AG10803 (cell line): Measurements from ENCODE around the gene DNAH9.

ENCODE experiments used
- DNase-seq: peaks from one replicate; pipeline ENCODE4 v3.0.0; 2010; ENCODE audit warnings: low read depth
- H3K4me3 ChIP-seq: 2 replicates; pipeline ENCODE4 v1.5.1; 2011; ENCODE audit warnings: mild to moderate bottlenecking, low read length, control low read depth
- CTCF ChIP-seq: conservative IDR thresholded peaks from 2 replicates; pipeline ENCODE4 v1.5.1; 2011; ENCODE audit warnings: mild to moderate bottlenecking, low read length, control low read depth, inconsistent platforms

The DNAH9 gene

GRCh38 chr17:11816409-11816808 lies 218.1 kb downstream of the DNAH9 start:
- no peak overlapping the region for H3K4me3 ChIP-seq
- no peak for DNase-seq
- no peak for TF ChIP-seq CTCF

GRCh38 chr17:11823862-11824261 lies 225.6 kb downstream of the DNAH9 start:
- H3K4me3 ChIP-seq = no peak overlapping the region
- no peak for DNase-seq
- no peak for TF ChIP-seq CTCF

- H3K4me3 ChIP-seq = no peak overlapping the region
- DNase-seq = no peak
- no peak for TF ChIP-seq CTCF
These were observed 227.4 kb downstream of the DNAH9 start for GRCh38 chr17:11825572-11826209.

GRCh38 chr17:11832401-11833137 lies 234.3 kb downstream of the DNAH9 start:
- DNase-seq = no peak
- H3K4me3 ChIP-seq = no peak overlapping the region
- TF ChIP-seq CTCF = no peak

GRCh38 chr17:11836508-11836907 lies 238.2 kb downstream of the DNAH9 start:
- TF ChIP-seq CTCF = no peak
- H3K4me3 ChIP-seq = no peak overlapping the region
- no peak for DNase-seq

- H3K4me3 ChIP-seq = no peak overlapping the region
- DNase-seq = no peak
- no peak for TF ChIP-seq CTCF
These were observed 241.8 kb downstream of the DNAH9 start for GRCh38 chr17:11840052-11840451.

- DNase-seq = no peak
- TF ChIP-seq CTCF = no peak
- H3K4me3 ChIP-seq = no peak overlapping the region
These were observed 242.6 kb downstream of the DNAH9 start for GRCh38 chr17:11840831-11841230.
